Ishikawa (cell line): ENCODE data around the gene RIPK1.
A peak's percentile ranks its signal among the peaks of the same experiment; 100 is the strongest.

ENCODE experiments used
- CEBPB ChIP-seq: IDR thresholded peaks from 2 replicates; pipeline ENCODE4 v1.6.1; 2012
- CREB1 ChIP-seq: IDR thresholded peaks from 2 replicates; pipeline ENCODE4 v1.6.1; 2012; ENCODE audit warnings: low read depth
- EGR1 ChIP-seq: IDR thresholded peaks from 2 replicates; pipeline ENCODE4 v1.6.1; 2012
- EP300 ChIP-seq: IDR thresholded peaks from 2 replicates; pipeline ENCODE4 v1.6.1; 2012; ENCODE audit warnings: borderline replicate concordance
- FOXM1 ChIP-seq: IDR thresholded peaks from 2 replicates; pipeline ENCODE4 v1.6.1; 2012; ENCODE audit warnings: low read depth, borderline replicate concordance
- MAX ChIP-seq: IDR thresholded peaks from 2 replicates; pipeline ENCODE4 v1.6.1; 2012
- NFIC ChIP-seq: IDR thresholded peaks from 2 replicates; pipeline ENCODE4 v1.6.1; 2012
- RAD21 ChIP-seq: IDR thresholded peaks from 2 replicates; pipeline ENCODE4 v1.6.1; 2012; ENCODE audit warnings: low read depth
- REST ChIP-seq: IDR thresholded peaks from 2 replicates; pipeline ENCODE4 v1.6.1; 2012; ENCODE audit warnings: low read depth, mild to moderate bottlenecking
- TAF1 ChIP-seq: IDR thresholded peaks from 2 replicates; pipeline ENCODE4 v1.6.1; 2012; ENCODE audit warnings: low read depth, mild to moderate bottlenecking
- TCF12 ChIP-seq: IDR thresholded peaks from 2 replicates; pipeline ENCODE4 v1.6.1; 2012; ENCODE audit warnings: low read depth
- TEAD4 ChIP-seq: IDR thresholded peaks from 2 replicates; pipeline ENCODE4 v1.6.1; 2012
- USF1 ChIP-seq: IDR thresholded peaks from 2 replicates; pipeline ENCODE4 v1.6.1; 2012
- YY1 ChIP-seq: IDR thresholded peaks from 2 replicates; pipeline ENCODE4 v1.6.1; 2012; ENCODE audit warnings: low read depth
- ZBTB7A ChIP-seq: IDR thresholded peaks from 2 replicates; pipeline ENCODE4 v1.6.1; 2012; ENCODE audit warnings: low read depth

RIPK1 gene

GRCh38 chr6:3022765-3023662, 45.3 kb upstream of the RIPK1 start:
- TF ChIP-seq YY1 (no peak), NFIC (no peak), EP300 (no peak), ZBTB7A (no peak), EGR1 (no peak), CREB1 (no peak), TCF12 (no peak), FOXM1 (no peak), REST (no peak), TAF1 (no peak), USF1 (no peak), TEAD4 (no peak), MAX (no peak)

GRCh38 chr6:3023663-3024483, 44.4 kb upstream of the RIPK1 start:
- TF ChIP-seq ZBTB7A: no peak
- TF ChIP-seq REST: no peak
- TF ChIP-seq FOXM1: no peak
- TF ChIP-seq USF1: 0 out of 2 replicates have a peak, but pooled peaks have one; percentile 10
- no peak for TF ChIP-seq TAF1
- no peak for TF ChIP-seq RAD21
- no peak for TF ChIP-seq CREB1
- TF ChIP-seq CEBPB: no peak
- peak; percentile 45; the same call in 1 of the 2 replicates for TF ChIP-seq EP300
- no peak for TF ChIP-seq NFIC
- no peak for TF ChIP-seq YY1
- peak; percentile 15; the same call in 1 of the 2 replicates for TF ChIP-seq TEAD4
- no peak for TF ChIP-seq EGR1
- peak; percentile 96 for TF ChIP-seq MAX
- TF ChIP-seq TCF12: peak; percentile 73

GRCh38 chr6:3026791-3027626, 41.3 kb upstream of the RIPK1 start:
- TF ChIP-seq USF1 (no peak), CREB1 (no peak), TAF1 (no peak), RAD21 (no peak), EP300 (no peak), MAX (no peak), TEAD4 (no peak), EGR1 (no peak), FOXM1 (no peak), ZBTB7A (no peak), TCF12 (no peak)
